HAP-1 (cell line): Measurements from ENCODE around the gene ERBB2.
"Not testable (repeated sequence)": the region's sequence is repeated elsewhere in the genome, so short reads cannot be mapped to it uniquely, and the experiment has no call there.

Source experiments
- DNase-seq, 2 experiments: peaks; one replicate each; pipeline ENCODE4 v3.0.0-alpha.2; 2016 to 2020; ENCODE audit warnings: low spot score in 2 of 2
- H3K27me3 ChIP-seq: fragments of 250-450 bp; sonication (Bioruptor Pico); 2 replicates; pipeline ENCODE4 v1.5.1; 2020; ENCODE audit warnings: low read depth, mild to moderate bottlenecking, moderate library complexity
- H3K36me3 ChIP-seq: fragments of 250-450 bp; sonication (Bioruptor Pico); replicated peaks from 2 replicates; pipeline ENCODE4 v1.5.1; 2020; ENCODE audit warnings: mild to moderate bottlenecking
- H3K4me1 ChIP-seq: fragments of 250-450 bp; sonication (Bioruptor Pico); 2 replicates; pipeline ENCODE4 v1.5.1; 2020; ENCODE audit warnings: mild to moderate bottlenecking
- H3K4me3 ChIP-seq: fragments of 250-450 bp; sonication (Bioruptor Pico); 2 replicates; pipeline ENCODE4 v1.5.1; 2020; ENCODE audit warnings: mild to moderate bottlenecking, moderate library complexity
- H3K9me3 ChIP-seq: fragments of 250-450 bp; sonication (Bioruptor Pico); 2 replicates; pipeline ENCODE4 v1.5.1; 2020; ENCODE audit warnings: mild to moderate bottlenecking, moderate library complexity
- in situ Hi-C: fragments of 300-500 bp; cut with MboI; formaldehyde crosslinking; loops from 3 replicates; pipeline ENCODE4 v1.14.3; 2020; ENCODE audit warnings: low sequenced_read_pairs, inconsistent platforms, mixed read lengths

Gene ERBB2

DNA sequence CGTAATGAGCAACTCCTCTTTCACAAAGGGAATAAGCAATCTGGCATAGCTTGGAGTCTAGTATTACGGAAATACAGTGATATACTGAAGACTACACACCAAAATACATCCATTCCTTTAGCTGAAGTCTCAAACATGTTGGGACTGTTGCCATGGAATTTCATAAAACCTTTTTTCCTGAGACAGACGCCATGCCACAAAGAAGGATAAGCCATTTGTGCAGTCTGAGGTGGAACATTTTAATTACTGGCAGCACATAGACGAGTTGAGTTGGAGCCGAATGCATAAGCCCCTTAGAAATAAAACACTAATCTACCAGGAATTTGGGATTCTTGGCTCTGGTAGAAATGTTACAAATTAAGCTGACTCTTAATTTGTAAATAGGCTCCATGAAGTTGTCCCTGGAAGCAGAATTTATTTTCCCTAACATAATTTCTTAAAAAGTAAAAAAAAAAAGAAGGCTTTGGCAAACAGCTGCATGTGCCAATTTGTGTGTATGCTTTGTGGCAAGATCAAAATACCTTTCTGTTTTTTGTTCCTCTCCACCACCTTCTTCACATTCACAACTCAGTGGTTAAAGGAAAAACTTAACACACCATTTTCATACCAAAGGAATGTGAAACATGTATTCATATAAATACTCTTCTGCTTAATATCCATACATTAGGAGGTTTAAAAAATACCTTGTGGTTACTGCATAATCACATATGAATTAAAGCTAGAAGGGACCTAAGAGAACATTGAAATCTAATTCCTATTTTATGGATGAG is 63.4 kb downstream of the ERBB2 start:
- DNase-seq: no peak
- Histone ChIP-seq H3K4me1 (peaks cover 5% of the 10 kb centered on the region), H3K4me3 (no peak overlapping the region), H3K36me3 (no peaks in the 10 kb centered on the region), H3K27me3 (no peaks in the 10 kb centered on the region), H3K9me3 (no peaks in the 10 kb centered on the region)
- in situ Hi-C loops: no loop called here

GRCh38 chr17:39764171-39764570 is 64.3 kb downstream of the ERBB2 start:
- H3K9me3 ChIP-seq, in situ Hi-C loops, H3K27me3 ChIP-seq, H3K36me3 ChIP-seq, H3K4me3 ChIP-seq, DNase-seq, H3K4me1 ChIP-seq: not testable (repeated sequence)

GRCh38 chr17:39765175-39765574 is 65.3 kb downstream of the ERBB2 start:
- in situ Hi-C loops: no loop called here
- H3K9me3 ChIP-seq: no peaks in the 10 kb centered on the region
- no peak for DNase-seq
- no peak overlapping the region for H3K4me3 ChIP-seq
- H3K36me3 ChIP-seq: no peaks in the 10 kb centered on the region
- peaks cover 5% of the 10 kb centered on the region for H3K4me1 ChIP-seq
- no peaks in the 10 kb centered on the region for H3K27me3 ChIP-seq

DNA sequence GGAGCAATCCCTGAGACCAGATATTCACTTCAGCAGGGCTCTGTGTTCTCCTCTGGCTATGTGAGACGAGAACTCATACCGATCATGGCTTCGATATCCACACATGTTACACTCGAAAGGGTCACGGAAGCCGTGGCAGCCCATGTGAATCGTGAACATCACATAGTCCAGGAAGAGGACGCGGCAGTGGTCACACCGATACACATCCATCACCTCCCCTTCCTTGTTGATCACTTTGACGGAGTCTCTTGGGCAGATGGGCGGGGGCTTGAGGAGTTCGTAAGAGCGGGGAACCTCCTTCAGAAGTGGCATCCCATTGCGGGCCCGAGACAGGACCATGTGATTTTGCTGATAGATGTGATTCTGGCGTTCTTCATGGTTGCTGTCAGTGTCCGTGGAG is 65.9 kb downstream of the ERBB2 start:
- Histone ChIP-seq H3K36me3 (no peaks in the 10 kb centered on the region), H3K4me3 (no peak overlapping the region), H3K9me3 (no peaks in the 10 kb centered on the region), H3K27me3 (no peaks in the 10 kb centered on the region), H3K4me1 (peaks cover 5% of the 10 kb centered on the region)
- in situ Hi-C loops: no loop called here
- no peak for DNase-seq

DNA sequence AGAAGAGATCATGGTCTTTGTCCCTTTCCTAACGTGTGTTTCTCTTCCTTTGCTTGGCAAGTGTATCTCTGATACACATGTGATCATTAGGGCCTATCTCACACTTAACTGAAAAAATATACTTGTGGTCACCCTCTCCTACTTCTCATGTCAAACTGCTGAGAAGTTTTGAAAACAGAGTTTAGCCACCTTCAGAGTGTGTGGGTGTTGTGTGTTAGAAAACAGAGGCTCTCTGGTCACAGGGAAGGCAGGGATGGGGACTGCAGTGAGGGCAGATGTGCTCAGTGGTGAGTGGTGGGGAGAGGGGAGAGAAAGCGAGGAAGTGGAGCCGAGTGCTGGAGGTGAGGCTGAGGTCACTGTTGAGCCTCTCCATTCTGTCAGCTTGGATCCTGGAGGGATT is 67.3 kb downstream of the ERBB2 start:
- Histone ChIP-seq H3K9me3 (no peaks in the 10 kb centered on the region), H3K4me3 (no peak overlapping the region), H3K27me3 (no peaks in the 10 kb centered on the region), H3K4me1 (peaks cover 5% of the 10 kb centered on the region), H3K36me3 (no peaks in the 10 kb centered on the region)
- in situ Hi-C loops: no loop called here
- DNase-seq: no peak

DNA sequence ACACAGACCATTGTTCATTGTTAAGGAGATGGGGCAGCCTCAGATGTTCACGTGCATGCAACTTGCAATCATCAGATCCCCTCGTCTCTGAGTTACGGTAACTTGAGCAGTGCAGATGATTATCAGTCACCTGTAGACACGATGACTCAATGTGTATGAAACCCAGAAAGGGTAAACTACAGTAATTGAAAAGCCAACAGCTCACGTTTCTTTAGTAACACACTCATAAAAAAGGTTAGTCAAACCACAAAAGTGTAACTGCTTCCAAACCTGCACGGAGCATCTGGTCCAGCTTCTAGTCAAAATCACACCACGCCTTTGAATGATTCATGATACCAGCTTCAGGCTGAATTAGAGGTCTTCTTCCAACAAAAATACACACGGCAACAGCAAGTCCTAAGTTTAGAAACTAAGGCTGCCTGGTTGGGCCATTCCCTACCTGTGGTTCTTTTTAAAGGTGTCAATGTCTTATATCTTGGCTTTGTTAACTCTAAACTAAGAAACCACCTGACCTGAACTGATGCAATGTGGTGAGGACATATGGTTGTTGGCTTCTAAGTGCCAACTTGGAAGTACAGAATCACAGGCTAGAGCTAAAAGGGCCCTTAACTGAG is 70.2 kb downstream of the ERBB2 start:
- Histone ChIP-seq H3K27me3 (peaks cover 12% of the 10 kb centered on the region), H3K4me3 (no peak overlapping the region), H3K4me1 (no peaks in the 10 kb centered on the region), H3K9me3 (no peaks in the 10 kb centered on the region), H3K36me3 (no peaks in the 10 kb centered on the region)
- DNase-seq: no peak
- in situ Hi-C loops: no loop called here

- Histone ChIP-seq H3K36me3 (no peaks in the 10 kb centered on the region), H3K27me3 (peaks cover 22% of the 10 kb centered on the region), H3K4me3 (no peak overlapping the region), H3K4me1 (no peaks in the 10 kb centered on the region), H3K9me3 (no peaks in the 10 kb centered on the region)
- in situ Hi-C loops: no loop called here
- DNase-seq: no peak
Observed at GRCh38 chr17:39772415-39772814, 72.6 kb downstream of the ERBB2 start.

GRCh38 chr17:39772987-39773934 is 73.4 kb downstream of the ERBB2 start:
- Histone ChIP-seq H3K27me3 (peaks cover 23% of the 10 kb centered on the region), H3K4me1 (no peaks in the 10 kb centered on the region), H3K9me3 (no peaks in the 10 kb centered on the region), H3K36me3 (no peaks in the 10 kb centered on the region), H3K4me3 (no peak overlapping the region)
- in situ Hi-C loops: no loop called here
- DNase-seq: no peak

DNA sequence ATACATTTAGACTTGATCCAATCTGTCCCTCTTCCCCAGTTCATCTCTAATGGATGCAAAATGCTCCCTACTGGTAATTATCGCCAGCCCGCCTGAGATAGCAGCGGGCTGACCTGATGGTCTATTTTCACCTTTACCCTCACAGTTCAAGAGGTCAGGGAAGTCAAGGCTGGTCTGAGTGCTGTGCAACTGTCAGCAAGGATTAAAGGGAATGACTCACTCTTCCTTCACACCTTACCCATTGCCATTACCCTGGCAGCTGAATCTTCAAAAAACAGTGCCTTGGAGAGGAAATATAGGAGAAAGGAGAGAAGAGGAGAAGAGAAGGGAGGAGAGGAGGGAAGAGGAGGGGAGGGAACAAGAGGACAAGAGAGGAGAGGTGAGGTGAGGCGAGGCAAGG is 74.2 kb downstream of the ERBB2 start:
- in situ Hi-C loops: no loop called here
- Histone ChIP-seq H3K4me3 (no peak overlapping the region), H3K36me3 (no peaks in the 10 kb centered on the region), H3K27me3 (peaks cover 23% of the 10 kb centered on the region), H3K4me1 (no peaks in the 10 kb centered on the region), H3K9me3 (no peaks in the 10 kb centered on the region)
- no peak for DNase-seq

- no peaks in the 10 kb centered on the region for H3K4me1 ChIP-seq
- DNase-seq: no peak
- no peak overlapping the region for H3K4me3 ChIP-seq
- H3K9me3 ChIP-seq: no peaks in the 10 kb centered on the region
- H3K27me3 ChIP-seq: peaks cover 23% of the 10 kb centered on the region
- in situ Hi-C loops: no loop called here
- H3K36me3 ChIP-seq: no peaks in the 10 kb centered on the region
Observed at GRCh38 chr17:39775031-39775430, 75.2 kb downstream of the ERBB2 start.

DNA sequence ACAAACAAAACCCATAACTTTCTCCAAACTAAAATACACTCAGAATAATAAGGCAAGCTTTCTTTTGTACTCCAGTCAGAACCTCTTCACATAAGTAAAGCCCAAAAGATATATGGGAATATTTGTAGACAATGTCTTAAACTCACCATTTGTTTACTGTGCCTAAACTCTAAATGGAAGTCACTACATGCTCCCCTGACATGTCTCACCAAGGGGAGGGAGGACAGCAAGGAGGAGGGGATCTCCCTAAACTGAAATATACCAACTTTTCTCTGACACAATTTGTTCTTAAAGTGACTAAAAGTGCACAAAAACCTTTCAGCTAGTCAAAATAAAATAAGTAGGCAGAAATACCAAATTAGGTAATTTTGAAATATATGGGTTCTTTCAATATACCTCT is 76.4 kb downstream of the ERBB2 start:
- in situ Hi-C loops: no loop called here
- Histone ChIP-seq H3K27me3 (peaks cover 27% of the 10 kb centered on the region), H3K36me3 (no peaks in the 10 kb centered on the region), H3K9me3 (no peaks in the 10 kb centered on the region), H3K4me3 (no peak overlapping the region), H3K4me1 (0 out of 2 replicates have a peak, but pooled peaks cover 1% of the 10 kb centered on the region)
- DNase-seq: no peak

GRCh38 chr17:39777534-39778365 is 77.9 kb downstream of the ERBB2 start:
- Histone ChIP-seq H3K4me3 (no peak overlapping the region), H3K36me3 (no peaks in the 10 kb centered on the region), H3K9me3 (no peaks in the 10 kb centered on the region), H3K4me1 (0 out of 2 replicates have a peak, but pooled peaks cover 2% of the 10 kb centered on the region), H3K27me3 (peaks cover 42% of the 10 kb centered on the region)
- DNase-seq: no peak
- in situ Hi-C loops: no loop called here
